Nephron progenitor cell (in vitro differentiated cells): Measurements from ENCODE around the gene HAAO.
A peak's percentile ranks its signal among the peaks of the same experiment; 100 is the strongest.

ENCODE experiments used
- DNase-seq: peaks from one replicate; pipeline ENCODE4 v3.0.0; 2021
- H3K27ac Mint-ChIP-seq: 2 replicates; pipeline ENCODE4 v1.8.0; 2021; ENCODE audit warnings: mild to moderate bottlenecking, moderate library complexity, mixed read lengths
- H3K27me3 Mint-ChIP-seq: 2 replicates; pipeline ENCODE4 v1.8.0; 2021; ENCODE audit warnings: mild to moderate bottlenecking, low read depth, mixed read lengths; ENCODE audit not compliant: poor library complexity
- H3K36me3 Mint-ChIP-seq: 2 replicates; pipeline ENCODE4 v1.8.0; 2021; ENCODE audit warnings: low read depth, mixed read lengths
- H3K4me1 Mint-ChIP-seq: 2 replicates; pipeline ENCODE4 v1.8.0; 2021; ENCODE audit warnings: mixed read lengths
- H3K4me3 Mint-ChIP-seq: 2 replicates; pipeline ENCODE4 v1.8.0; 2021; ENCODE audit warnings: mild to moderate bottlenecking, moderate library complexity, mixed read lengths
- H3K9me3 Mint-ChIP-seq: 2 replicates; pipeline ENCODE4 v1.8.0; 2021; ENCODE audit warnings: mild to moderate bottlenecking, moderate library complexity, mixed read lengths
- TF ChIP-seq, protein P1 (sequence below): fragments of 200-600 bp; sonication (generic); IDR thresholded peaks from 2 replicates; pipeline ENCODE4 v1.5.0; 2021; ENCODE audit warnings: antibody characterized with exemption

HAAO gene

DNA sequence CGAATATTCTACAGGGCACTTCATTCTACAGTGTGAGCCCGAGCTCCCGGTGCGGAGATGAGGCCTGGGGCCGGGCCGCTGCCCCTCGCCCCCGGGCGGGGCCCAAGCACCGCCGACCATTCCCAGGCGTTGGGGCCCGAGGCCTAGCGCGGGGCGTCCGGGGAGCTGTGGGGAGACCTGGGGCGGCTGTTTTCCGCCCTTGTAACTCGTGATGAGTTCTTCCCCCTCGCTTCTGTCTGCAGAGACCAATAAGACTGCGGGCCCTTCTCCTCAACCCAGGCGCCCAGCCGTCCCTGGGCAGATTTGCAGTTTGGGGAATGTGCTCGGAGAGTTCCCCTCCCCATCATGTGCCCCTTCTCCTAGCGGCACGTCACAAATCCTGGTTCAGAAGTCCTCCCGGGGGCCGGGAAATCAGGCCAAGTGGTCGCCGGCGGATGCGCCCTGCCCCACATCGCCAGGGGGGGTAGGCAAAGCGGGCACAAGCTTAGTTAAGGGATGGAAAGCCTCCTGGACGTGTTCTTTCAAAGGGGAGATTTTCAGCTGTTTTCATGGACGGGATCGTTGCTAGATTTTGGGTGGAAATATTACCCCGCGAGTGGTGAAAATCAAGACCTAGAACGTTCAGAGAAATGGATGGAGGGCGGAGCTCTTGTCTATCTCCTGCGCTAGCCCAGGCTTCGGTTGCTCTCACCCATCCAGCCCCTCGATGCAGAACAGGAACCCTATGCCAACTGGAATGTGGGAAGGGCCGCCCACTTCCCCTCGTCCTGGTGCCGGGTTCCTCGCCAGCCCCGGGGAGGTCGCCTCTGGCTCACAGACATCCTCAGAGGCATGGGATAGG is 18.8 kb upstream of the HAAO start:
- Mint-ChIP-seq H3K27ac (peak overlapping the region; percentile 73), H3K4me1 (peaks cover 26% of the 10 kb centered on the region), H3K4me3 (peak overlapping the region; percentile 88), H3K27me3 (no peaks in the 10 kb centered on the region), H3K36me3 (peaks cover 18% of the 10 kb centered on the region), H3K9me3 (peaks cover 31% of the 10 kb centered on the region)
- DNase-seq: peak; percentile 50
- TF ChIP-seq, protein P1, sequence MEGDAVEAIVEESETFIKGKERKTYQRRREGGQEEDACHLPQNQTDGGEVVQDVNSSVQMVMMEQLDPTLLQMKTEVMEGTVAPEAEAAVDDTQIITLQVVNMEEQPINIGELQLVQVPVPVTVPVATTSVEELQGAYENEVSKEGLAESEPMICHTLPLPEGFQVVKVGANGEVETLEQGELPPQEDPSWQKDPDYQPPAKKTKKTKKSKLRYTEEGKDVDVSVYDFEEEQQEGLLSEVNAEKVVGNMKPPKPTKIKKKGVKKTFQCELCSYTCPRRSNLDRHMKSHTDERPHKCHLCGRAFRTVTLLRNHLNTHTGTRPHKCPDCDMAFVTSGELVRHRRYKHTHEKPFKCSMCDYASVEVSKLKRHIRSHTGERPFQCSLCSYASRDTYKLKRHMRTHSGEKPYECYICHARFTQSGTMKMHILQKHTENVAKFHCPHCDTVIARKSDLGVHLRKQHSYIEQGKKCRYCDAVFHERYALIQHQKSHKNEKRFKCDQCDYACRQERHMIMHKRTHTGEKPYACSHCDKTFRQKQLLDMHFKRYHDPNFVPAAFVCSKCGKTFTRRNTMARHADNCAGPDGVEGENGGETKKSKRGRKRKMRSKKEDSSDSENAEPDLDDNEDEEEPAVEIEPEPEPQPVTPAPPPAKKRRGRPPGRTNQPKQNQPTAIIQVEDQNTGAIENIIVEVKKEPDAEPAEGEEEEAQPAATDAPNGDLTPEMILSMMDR: no peak

DNA sequence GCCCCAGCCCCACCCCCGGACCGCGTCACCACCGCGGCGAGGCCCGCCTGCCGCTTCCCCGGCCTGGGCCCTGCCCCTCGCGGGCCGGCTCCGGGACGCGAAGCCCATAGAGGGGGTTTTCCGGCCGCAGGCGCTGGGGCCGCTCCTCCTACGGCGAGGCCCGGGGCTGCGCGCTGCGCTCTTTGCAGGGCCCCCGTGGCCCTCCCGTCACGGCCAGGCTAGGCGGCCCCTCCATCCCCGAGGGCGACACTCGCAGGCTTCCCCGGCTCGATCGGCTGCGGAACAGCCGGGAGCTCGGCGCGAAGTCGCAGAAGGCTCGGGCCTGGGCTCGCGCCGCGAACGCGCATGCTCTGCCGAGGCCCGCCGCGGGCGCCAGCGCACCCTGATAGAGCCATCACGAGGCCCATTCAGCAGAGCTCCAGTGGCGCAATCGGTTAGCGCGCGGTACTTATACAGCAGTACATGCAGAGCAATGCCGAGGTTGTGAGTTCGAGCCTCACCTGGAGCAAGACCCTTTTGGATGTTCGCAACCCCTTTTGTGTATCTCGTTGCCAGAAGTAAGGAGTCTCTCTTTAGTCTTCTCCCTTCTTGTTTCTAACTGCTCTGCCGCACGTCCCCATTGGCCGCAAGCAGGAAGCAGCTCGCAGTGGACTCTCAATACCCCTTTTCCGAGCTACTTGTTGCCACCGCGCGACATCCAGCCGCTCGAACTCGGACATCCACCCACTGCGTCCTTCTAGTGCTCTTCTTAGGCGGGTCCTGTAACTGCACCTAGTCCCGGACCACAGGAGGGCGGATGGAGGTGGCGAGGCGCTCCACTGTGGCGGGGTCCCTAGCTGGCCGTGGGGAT is 18.0 kb upstream of the HAAO start:
- Mint-ChIP-seq H3K27ac (peak overlapping the region; percentile 73), H3K4me1 (peaks cover 26% of the 10 kb centered on the region), H3K27me3 (no peaks in the 10 kb centered on the region), H3K4me3 (peak overlapping the region; percentile 88), H3K9me3 (peaks cover 26% of the 10 kb centered on the region), H3K36me3 (peaks cover 18% of the 10 kb centered on the region)
- DNase-seq: peak; percentile 94
- TF ChIP-seq, protein P1: no peak

DNA sequence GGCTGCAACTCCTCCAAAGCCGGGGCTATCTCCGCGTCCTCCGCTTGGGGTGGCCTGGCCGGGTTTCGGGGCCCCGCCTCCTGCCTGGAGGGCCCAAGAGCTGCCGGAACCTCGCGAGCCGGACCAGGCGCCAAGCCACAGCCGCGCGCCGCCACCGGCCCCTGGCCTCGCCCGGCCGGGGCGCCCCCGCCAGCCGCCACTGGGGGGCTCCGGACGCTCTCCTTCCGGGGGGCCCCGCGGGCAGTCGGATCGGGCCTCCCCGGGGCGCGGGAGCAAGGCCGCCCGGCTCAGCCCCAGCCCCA is 17.4 kb upstream of the HAAO start:
- peaks cover 20% of the 10 kb centered on the region for H3K9me3 Mint-ChIP-seq
- peak; percentile 78 for DNase-seq
- peaks cover 18% of the 10 kb centered on the region for H3K36me3 Mint-ChIP-seq
- no peaks in the 10 kb centered on the region for H3K27me3 Mint-ChIP-seq
- H3K4me1 Mint-ChIP-seq: peaks cover 26% of the 10 kb centered on the region
- peak overlapping the region; percentile 85 for H3K4me3 Mint-ChIP-seq
- TF ChIP-seq, protein P1: no peak
- no peak overlapping the region for H3K27ac Mint-ChIP-seq

DNA sequence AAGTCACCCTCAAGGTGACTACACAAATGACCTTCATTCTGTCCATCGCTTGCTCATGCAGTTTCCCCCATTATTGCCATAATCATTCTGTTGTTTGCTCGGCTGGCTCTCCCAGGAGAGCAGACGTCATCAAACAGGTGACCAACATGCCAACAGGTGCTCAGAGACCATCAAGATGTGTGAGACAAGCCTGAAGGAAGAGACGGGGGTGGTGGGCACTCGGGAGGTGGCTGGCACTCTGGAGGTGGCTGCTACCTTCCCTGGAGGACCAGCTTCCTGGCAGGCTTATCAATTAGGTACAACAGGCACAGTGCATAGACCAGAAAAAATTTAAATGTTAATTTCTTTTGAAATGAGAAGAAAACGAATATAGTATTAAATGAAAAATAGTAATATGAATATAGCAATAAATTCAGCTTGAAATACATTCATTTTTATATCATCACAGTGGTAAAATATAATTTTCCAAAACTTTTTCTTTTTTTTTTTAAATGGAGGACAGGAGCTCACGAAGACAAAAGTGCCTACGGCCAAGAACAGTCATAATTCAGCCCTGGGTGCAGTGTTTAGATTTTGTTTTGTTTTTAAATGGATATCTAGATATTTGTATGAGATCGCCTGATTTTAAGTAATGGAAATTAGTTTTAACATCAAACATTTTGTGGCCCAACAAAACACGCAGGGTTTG is 16.9 kb upstream of the HAAO start:
- Mint-ChIP-seq H3K36me3 (peaks cover 18% of the 10 kb centered on the region), H3K9me3 (peaks cover 19% of the 10 kb centered on the region), H3K27ac (no peak overlapping the region), H3K4me1 (peaks cover 26% of the 10 kb centered on the region), H3K27me3 (no peaks in the 10 kb centered on the region), H3K4me3 (peak overlapping the region; percentile 85)
- TF ChIP-seq, protein P1: no peak
- no peak for DNase-seq

DNA sequence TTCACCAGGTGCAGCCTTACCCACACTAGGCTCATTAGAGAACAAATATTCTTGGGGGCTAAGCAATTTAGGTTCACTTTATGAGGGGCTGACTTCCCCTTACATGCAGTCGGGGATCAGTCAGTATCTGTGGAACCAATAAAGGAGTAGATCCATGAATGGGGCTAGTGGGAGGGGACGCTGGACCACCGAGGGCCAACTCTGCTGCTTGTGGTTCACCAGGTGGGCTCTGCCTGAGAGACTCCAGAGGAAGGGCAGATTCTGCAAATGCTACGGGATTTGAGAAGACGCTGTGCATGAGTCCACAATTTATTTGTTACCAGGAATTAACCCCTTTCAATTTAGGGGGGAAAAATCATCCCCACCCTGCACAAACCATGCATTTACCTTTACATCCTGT is 15.9 kb upstream of the HAAO start:
- TF ChIP-seq, protein P1: no peak
- H3K9me3 Mint-ChIP-seq: peaks cover 9% of the 10 kb centered on the region
- peak overlapping the region; percentile 69 for H3K4me3 Mint-ChIP-seq
- no peak overlapping the region for H3K27ac Mint-ChIP-seq
- peaks cover 26% of the 10 kb centered on the region for H3K4me1 Mint-ChIP-seq
- no peak for DNase-seq
- H3K36me3 Mint-ChIP-seq: peaks cover 10% of the 10 kb centered on the region
- no peaks in the 10 kb centered on the region for H3K27me3 Mint-ChIP-seq
